KOPT-K1 (cell line): Measurements from ENCODE around the gene RAD54L2.
"Not testable (repeated sequence)": the region's sequence is repeated elsewhere in the genome, so short reads cannot be mapped to it uniquely, and the experiment has no call there.

Source experiments
- H3K27ac ChIP-seq: fragments of 200-600 bp; sonication (generic); 2 replicates; pipeline ENCODE4 v1.5.1; 2016; ENCODE audit warnings: antibody characterized with exemption, mild to moderate bottlenecking, low read depth, low read length; ENCODE audit not compliant: poor library complexity, severe bottlenecking
- H3K36me3 ChIP-seq: fragments of 200-600 bp; sonication (generic); 2 replicates; pipeline ENCODE4 v1.5.1; 2017; ENCODE audit warnings: antibody characterized with exemption, mild to moderate bottlenecking, low read length, moderate library complexity; ENCODE audit not compliant: insufficient read depth
- H3K9me3 ChIP-seq: fragments of 200-600 bp; sonication (generic); 2 replicates; pipeline ENCODE4 v1.5.1; 2017; ENCODE audit warnings: antibody characterized with exemption, low read length, mild to moderate bottlenecking; ENCODE audit not compliant: insufficient read depth, poor library complexity, severe bottlenecking

Gene RAD54L2

DNA sequence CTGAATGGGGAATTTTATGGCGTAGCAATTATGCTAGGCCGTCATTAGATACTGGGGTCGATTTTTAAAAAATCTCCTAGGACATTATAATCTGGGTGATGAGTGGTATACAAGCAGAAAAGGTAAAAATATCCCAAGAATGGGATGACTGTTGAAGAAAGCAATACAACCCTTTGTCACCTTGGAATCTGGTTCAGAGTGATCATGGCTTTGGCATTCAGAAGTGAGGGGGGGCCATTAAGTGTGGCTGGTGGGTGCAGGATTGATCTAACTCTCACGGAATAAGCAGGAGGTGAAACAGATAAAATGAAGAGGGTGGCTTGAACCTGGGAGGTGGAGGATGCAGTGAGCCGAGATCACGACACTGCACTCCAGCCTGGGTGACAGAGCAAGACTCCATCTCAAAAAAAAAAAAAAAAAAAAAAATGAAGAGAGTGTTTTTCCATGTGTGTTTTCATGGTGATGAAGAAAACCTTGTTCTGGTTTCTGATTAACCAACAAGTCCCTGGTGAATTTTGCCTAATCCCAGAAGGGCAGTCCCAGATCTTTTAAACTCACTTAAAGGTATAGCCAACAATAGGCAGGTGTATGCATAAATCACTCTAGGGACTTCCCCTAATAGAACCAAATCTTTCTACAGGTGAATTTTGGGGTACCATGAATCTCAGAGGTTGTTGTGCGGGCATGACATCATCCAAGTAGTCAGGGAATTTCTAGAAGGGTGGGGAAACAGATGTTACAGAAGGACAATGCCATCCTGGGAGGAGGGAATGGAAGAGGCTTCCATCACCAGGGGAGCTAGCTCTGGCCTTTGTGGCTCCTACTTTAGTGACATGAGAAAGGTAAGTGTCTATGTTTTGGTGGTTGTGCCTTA lies 3.1 kb upstream of the RAD54L2 start:
- H3K27ac ChIP-seq, result no peak overlapping the region
- no peaks in the 10 kb centered on the region for H3K36me3 ChIP-seq
- no peaks in the 10 kb centered on the region for H3K9me3 ChIP-seq

DNA sequence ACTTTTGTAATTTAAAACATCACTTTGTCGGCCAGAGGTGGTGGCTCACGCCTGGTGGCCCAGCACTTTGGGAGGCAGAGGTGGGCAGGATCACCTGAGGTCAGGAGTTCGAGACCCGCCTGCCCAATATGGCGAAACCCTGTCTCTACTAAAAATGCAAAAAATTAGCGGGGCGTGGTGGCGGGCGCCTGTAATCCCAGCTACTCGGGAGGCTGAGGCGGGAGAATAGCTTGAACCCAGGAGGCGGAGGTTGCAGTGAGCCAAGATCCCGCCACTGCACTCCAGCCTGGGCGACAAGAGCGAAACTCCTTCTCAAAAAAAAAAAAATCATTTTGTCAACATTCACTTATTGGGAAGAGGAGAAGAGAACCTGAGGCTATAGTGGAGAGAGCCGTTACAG lies 888 bp upstream of the RAD54L2 start:
- H3K27ac ChIP-seq, result peak overlapping the region; percentile 66
- H3K9me3 ChIP-seq, result not testable (repeated sequence)

DNA sequence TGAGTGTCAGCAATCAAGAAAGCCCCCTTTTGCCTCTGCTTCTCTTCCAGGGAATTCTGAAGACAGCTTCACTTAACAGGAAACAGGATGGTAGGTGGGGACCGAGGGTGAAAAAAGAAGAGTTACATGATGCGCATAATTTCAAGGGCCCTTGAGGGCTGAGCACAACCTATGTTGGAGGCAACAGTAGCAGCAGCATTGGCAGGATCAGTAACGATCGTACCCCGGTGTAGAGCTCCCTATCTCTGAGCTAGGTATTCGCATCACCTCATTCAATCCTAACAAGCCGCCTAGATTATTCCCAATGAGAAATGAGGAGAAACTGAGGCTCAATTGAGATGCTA lies 432 bp upstream of the RAD54L2 start:
- peaks cover 12% of the 10 kb centered on the region for H3K36me3 ChIP-seq
- no peaks in the 10 kb centered on the region for H3K9me3 ChIP-seq
- peak overlapping the region; percentile 66 for H3K27ac ChIP-seq

More for the DNA sequence above, 888 bp upstream of the RAD54L2 start:
- H3K36me3 ChIP-seq, result not testable (repeated sequence)

DNA sequence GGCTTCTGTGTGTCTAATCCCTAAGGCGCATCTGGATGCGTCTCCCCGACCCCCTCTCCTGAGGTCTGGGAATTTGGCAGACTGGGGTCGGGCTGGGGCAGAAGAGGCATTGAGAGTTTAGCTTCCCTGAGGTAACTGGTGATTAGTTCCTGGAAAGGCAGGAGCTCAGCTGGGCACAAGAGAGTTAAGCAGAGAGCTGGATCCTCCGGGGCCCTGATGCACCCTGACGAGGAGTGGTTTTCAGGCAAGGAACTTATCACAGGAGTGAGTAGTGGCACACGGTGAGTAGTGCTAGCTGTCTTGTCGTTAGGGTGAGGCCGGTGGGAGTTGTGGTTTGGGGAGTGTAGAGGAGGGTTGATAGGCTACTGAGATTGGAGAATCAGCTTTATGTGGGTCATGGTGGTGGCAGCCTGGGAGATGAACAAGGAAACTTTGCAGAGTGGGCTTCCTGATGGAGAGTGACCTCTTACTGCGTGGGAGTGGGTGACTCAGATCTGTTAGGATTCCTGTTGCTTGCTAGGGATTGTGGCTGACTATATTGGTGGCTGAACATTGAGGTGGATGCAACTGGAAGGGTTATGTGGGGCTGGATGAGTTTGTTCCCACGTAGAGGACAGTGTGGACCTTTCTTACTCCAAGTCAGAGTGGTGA lies 897 bp downstream of the RAD54L2 start:
- Histone ChIP-seq H3K36me3 (peaks cover 19% of the 10 kb centered on the region), H3K9me3 (no peaks in the 10 kb centered on the region), H3K27ac (peak overlapping the region; percentile 66)

GRCh38 chr3:51542596-51542995 lies 4.1 kb downstream of the RAD54L2 start:
- H3K9me3 ChIP-seq, H3K27ac ChIP-seq: not testable (repeated sequence)
- peaks cover 34% of the 10 kb centered on the region for H3K36me3 ChIP-seq

GRCh38 chr3:51544011-51544775 lies 5.7 kb downstream of the RAD54L2 start:
- Histone ChIP-seq H3K36me3 (peaks cover 36% of the 10 kb centered on the region), H3K9me3 (no peaks in the 10 kb centered on the region), H3K27ac (no peak overlapping the region)

DNA sequence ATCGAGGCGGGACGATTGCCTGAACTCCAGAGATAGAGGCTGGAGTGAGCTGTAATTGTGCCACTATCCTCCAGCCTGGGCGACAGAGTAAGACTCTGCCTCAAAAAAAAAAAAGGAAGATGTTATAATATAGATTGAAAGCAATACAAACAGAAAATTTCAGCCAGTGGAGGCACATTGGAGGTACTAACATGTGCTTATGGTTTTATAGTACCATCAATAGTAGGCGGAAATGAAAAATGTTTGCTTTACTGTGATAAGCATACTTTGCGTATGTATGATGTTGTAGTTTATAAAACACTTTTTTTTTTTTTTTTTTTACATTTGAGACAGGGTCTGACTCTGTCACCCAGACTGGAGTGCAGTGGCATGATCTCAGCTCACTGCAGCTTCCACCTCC lies 8.8 kb downstream of the RAD54L2 start:
- peaks cover 49% of the 10 kb centered on the region for H3K36me3 ChIP-seq
- H3K27ac ChIP-seq, result no peak overlapping the region
- H3K9me3 ChIP-seq, result no peaks in the 10 kb centered on the region

GRCh38 chr3:51549311-51549710 lies 10.8 kb downstream of the RAD54L2 start:
- H3K27ac ChIP-seq, result no peak overlapping the region
- H3K36me3 ChIP-seq, result peaks cover 51% of the 10 kb centered on the region; the same call in 1 of the 2 replicates
- no peaks in the 10 kb centered on the region for H3K9me3 ChIP-seq

GRCh38 chr3:51550080-51550819 lies 11.7 kb downstream of the RAD54L2 start:
- peaks cover 53% of the 10 kb centered on the region; the same call in 1 of the 2 replicates for H3K36me3 ChIP-seq
- H3K9me3 ChIP-seq, result no peaks in the 10 kb centered on the region
- H3K27ac ChIP-seq, result no peak overlapping the region

GRCh38 chr3:51557993-51558392 lies 19.5 kb downstream of the RAD54L2 start:
- H3K36me3 ChIP-seq, result peaks cover 70% of the 10 kb centered on the region
- H3K27ac ChIP-seq, result no peak overlapping the region
- H3K9me3 ChIP-seq, result no peaks in the 10 kb centered on the region

DNA sequence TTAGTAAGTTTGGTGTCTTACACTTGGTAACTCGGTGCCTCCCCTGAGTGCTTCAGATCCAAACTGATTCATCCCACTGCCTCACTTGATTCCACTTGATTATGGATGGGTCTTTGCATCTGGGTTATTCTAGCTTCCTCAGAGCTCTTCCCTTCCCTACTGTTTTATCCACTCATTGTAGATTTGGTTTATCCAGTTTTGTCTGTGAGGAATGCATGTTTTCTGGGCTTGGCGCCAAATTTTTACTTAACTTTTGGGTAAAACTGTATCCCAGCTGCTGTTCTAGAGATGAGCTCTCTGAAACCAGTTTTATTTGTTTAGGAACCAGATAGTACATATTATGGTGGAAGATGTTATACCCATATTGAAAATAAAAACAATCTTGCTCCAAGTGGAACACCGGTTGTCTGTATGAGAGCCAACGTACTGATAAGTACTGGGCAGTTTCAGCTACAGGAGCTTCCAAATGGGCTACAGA lies 20.9 kb downstream of the RAD54L2 start:
- no peaks in the 10 kb centered on the region for H3K9me3 ChIP-seq
- H3K27ac ChIP-seq, result no peak overlapping the region
- peaks cover 60% of the 10 kb centered on the region for H3K36me3 ChIP-seq

DNA sequence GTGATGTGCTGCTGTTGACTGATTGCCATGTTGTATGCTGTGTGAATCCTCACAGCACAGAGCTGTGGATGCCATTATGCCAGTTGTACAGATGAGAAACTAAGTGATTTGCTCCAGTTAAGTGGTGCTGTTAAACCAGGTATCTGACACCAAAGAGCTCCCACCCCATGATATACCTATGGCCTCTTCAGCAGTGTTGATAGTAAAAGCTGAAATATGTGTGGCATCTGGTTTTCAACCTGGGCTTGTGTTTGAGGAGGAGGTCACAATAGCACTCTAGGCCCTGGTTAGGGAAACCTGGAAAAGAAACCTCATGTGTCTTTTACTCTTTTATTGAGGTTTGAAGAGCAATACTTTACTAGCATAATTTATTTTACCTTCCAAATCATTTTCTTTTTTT lies 21.4 kb downstream of the RAD54L2 start:
- Histone ChIP-seq H3K27ac (no peak overlapping the region), H3K9me3 (no peaks in the 10 kb centered on the region), H3K36me3 (peaks cover 55% of the 10 kb centered on the region)

GRCh38 chr3:51562403-51562802 lies 23.9 kb downstream of the RAD54L2 start:
- not testable (repeated sequence) for H3K9me3 ChIP-seq
- H3K36me3 ChIP-seq, result peaks cover 32% of the 10 kb centered on the region; the same call in 1 of the 2 replicates

DNA sequence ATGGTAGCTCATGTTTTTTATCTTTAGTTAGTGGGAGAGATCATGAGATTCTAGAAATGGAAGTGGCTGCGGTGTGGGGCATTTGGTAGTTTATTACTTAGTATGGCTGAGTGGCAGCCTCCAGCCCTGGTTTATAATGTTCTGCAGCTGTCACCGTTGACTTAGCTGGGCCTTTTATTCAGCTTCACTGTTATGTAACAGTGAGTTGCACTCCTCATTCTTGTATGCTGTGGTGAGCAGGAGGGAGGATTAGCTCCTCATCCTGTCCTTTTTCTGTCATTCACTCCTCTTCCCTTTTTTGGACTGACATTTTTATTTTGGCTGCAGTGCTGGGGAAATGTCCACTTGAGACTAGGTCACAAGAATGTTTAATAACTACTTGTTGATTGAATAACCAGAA lies 29.5 kb downstream of the RAD54L2 start:
- Histone ChIP-seq H3K27ac (no peak overlapping the region), H3K9me3 (no peaks in the 10 kb centered on the region), H3K36me3 (peaks cover 9% of the 10 kb centered on the region)

More at GRCh38 chr3:51562403-51562802, 23.9 kb downstream of the RAD54L2 start:
- not testable (repeated sequence) for H3K27ac ChIP-seq
